ENCODE data around the gene WDFY2. TPM values are rescaled to one million over a fixed set of nuclear protein-coding genes. Genes with fewer than 3 reads are reported as not detected.

The WDFY2 gene
- total RNA-seq, 1 donor from 2014 or later = 11.1 TPM

DNA sequence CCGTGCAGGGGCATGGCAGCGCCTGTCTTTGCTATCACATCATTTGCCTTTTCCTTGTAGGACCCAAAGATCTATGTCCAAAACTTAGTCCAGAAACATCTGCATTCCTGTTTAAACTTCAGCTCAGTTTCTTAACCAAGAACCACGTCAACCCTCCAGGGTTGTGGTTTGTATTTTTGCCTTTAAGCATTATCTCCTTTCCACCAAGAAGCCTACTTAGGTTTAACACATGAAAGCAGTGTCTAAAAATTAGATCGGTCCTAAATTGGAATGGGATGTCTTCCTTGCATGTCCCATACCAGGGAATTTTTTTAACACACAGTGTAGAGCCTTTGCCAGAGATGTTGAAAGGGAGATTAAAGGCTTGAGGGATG, 180.9 kb downstream of the WDFY2 start:
- Histone ChIP-seq H3K4me3 (ENCODE audit: low read depth, low read length) (no peak overlapping the region), H3K27me3 (ENCODE audit: control insufficient read depth, insufficient read depth, low read length) (no peaks in the 10 kb centered on the region), H3K36me3 (ENCODE audit: control insufficient read depth, insufficient read depth, low read length) (peaks cover 2% of the 10 kb centered on the region)
- no peak for TF ChIP-seq CTCF (IDR thresholded peaks at IDR 0.05; ENCODE audit: insufficient read depth, low read length, poor library complexity, severe bottlenecking)
- no peak for DNase-seq (ENCODE audit: low read depth)

DNA sequence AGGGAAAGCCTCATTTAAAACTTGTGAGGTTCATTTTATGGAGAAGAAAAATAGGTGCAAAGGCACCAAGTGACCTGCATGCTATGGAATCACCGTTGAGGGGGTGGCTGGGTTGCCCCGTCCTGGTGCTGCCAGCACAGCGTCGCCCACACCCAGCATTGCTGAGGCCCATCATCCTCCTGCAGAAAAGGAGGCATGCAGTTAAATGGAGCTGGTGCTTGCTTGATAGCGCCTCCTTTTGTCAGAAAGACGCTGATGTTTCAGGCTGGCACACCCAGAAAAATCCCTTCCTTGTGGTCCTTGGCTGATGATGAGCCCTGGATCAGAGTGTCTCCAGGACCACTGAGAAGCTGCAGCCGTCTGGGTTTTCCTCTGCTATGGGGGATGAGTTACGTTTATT, 182.8 kb downstream of the WDFY2 start:
- TF ChIP-seq CTCF (IDR thresholded peaks at IDR 0.05; ENCODE audit: insufficient read depth, low read length, poor library complexity, severe bottlenecking) = no peak
- H3K4me3 ChIP-seq (ENCODE audit: low read depth, low read length) = no peak overlapping the region
- no peak for DNase-seq (ENCODE audit: low read depth)
- no peaks in the 10 kb centered on the region for H3K27me3 ChIP-seq (ENCODE audit: control insufficient read depth, insufficient read depth, low read length)
- peaks cover 2% of the 10 kb centered on the region for H3K36me3 ChIP-seq (ENCODE audit: control insufficient read depth, insufficient read depth, low read length)

DNA sequence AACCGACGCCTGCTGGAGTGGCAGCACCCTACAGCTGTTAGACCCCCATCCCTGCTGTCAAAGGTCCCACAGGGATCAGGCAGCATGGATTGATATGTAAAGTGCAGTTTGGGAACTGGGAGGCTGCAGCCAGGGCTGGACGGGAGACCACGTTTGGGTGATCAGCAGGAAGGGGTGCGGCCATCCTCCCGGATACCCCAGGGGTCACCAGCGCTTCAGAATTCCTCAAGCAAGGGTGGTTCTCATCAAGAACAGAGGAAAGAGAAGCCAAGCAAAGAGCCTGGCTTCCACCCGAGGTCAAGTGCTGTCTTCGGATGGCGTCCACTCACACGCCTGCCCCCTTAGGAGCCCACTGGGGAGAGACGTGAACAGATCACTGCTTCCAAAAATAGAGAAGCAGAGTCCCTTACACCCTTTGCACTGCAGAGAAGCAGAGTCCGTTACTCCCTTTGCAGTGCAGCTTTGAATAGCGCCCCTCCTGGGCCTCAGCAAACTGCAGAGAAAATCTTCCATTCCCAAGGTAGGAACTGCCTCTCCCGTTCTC, 184.2 kb downstream of the WDFY2 start:
- TF ChIP-seq CTCF (IDR thresholded peaks at IDR 0.05; ENCODE audit: insufficient read depth, low read length, poor library complexity, severe bottlenecking) = no peak

DNA sequence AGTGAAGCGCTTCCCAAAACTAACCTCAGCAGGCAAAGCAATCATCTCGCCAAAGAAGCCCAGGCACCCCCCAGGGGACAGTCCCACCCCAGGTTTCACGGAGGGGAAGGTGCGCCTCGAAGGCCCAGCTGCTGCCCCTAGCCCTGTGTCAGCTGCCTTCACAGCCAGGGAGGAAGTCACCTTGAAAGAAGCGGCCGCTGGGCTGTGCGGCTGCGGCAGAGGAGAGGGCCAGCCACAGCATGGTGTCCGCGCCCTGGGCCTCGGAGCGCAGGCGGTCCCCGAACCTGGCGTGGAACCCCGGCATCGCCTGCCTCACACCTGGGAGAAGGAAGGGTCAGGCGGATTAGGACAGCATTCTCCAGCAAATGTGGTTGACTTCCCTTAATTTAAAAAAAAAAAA, 184.7 kb downstream of the WDFY2 start:
- DNase-seq (ENCODE audit: low read depth) = no peak
- H3K36me3 ChIP-seq (ENCODE audit: control insufficient read depth, insufficient read depth, low read length) = peaks cover 2% of the 10 kb centered on the region
- no peak for TF ChIP-seq CTCF (IDR thresholded peaks at IDR 0.05; ENCODE audit: insufficient read depth, low read length, poor library complexity, severe bottlenecking)
- H3K27me3 ChIP-seq (ENCODE audit: control insufficient read depth, insufficient read depth, low read length) = no peaks in the 10 kb centered on the region
- H3K4me3 ChIP-seq (ENCODE audit: low read depth, low read length) = no peak overlapping the region

More for the DNA sequence above, 184.2 kb downstream of the WDFY2 start:
- peaks cover 2% of the 10 kb centered on the region for H3K36me3 ChIP-seq (ENCODE audit: control insufficient read depth, insufficient read depth, low read length)
- DNase-seq (ENCODE audit: low read depth) = no peak
- no peak overlapping the region for H3K4me3 ChIP-seq (ENCODE audit: low read depth, low read length)
- no peaks in the 10 kb centered on the region for H3K27me3 ChIP-seq (ENCODE audit: control insufficient read depth, insufficient read depth, low read length)

DNA sequence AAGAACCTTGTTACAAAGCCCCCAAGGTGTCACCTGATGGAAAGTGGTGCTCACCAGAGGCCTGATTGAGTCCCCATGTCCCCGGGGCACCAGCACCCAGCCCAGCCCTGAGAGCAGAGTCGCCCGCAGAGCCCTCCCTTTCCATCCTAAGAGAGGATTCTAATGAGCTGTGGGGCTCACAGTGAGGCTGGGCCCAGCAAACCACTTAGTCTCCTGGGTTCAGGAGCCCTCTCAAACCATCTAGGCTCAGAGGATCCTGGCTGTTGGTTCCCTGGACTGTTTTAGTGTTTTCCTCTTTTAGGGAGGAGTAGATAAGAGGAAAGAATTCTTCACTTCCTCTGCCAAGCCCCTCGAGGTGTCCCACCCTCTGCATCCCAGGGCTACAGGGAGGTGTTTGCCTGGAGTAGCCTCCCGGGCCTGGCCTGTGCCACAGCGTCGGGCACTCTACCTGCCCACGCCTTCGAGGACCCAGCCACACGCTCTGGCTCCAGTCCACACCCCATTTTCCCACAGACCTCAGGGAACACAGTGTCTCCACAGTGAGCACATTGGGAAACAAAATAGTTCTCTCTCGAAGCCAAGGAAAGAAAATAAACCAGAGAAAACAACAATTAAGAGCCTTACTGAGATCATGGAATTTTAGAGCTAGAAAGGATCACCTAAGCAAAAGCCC, 185.3 kb downstream of the WDFY2 start:
- H3K4me3 ChIP-seq (ENCODE audit: low read depth, low read length) = no peak overlapping the region
- DNase-seq (ENCODE audit: low read depth) = no peak
- TF ChIP-seq CTCF (IDR thresholded peaks at IDR 0.05; ENCODE audit: insufficient read depth, low read length, poor library complexity, severe bottlenecking) = no peak
- H3K27me3 ChIP-seq (ENCODE audit: control insufficient read depth, insufficient read depth, low read length) = no peaks in the 10 kb centered on the region
- H3K36me3 ChIP-seq (ENCODE audit: control insufficient read depth, insufficient read depth, low read length) = peaks cover 2% of the 10 kb centered on the region

GRCh38 chr13:51770160-51770559, 185.9 kb downstream of the WDFY2 start:
- H3K4me3 ChIP-seq (ENCODE audit: low read depth, low read length) = no peak overlapping the region
- peaks cover 2% of the 10 kb centered on the region for H3K36me3 ChIP-seq (ENCODE audit: control insufficient read depth, insufficient read depth, low read length)
- no peak for TF ChIP-seq CTCF (IDR thresholded peaks at IDR 0.05; ENCODE audit: insufficient read depth, low read length, poor library complexity, severe bottlenecking)
- H3K27me3 ChIP-seq (ENCODE audit: control insufficient read depth, insufficient read depth, low read length) = no peaks in the 10 kb centered on the region
- DNase-seq (ENCODE audit: low read depth) = no peak
